ENCODE measurements around the gene GPAM.
"Not testable (repeated sequence)": the region's sequence is repeated elsewhere in the genome, so short reads cannot be mapped to it uniquely, and the experiment has no call there.

Gene GPAM

GRCh38 chr10:112216151-112216550, 32.6 kb upstream of the GPAM start:
- DNase-seq (ENCODE audit: low spot score), result no peak

DNA sequence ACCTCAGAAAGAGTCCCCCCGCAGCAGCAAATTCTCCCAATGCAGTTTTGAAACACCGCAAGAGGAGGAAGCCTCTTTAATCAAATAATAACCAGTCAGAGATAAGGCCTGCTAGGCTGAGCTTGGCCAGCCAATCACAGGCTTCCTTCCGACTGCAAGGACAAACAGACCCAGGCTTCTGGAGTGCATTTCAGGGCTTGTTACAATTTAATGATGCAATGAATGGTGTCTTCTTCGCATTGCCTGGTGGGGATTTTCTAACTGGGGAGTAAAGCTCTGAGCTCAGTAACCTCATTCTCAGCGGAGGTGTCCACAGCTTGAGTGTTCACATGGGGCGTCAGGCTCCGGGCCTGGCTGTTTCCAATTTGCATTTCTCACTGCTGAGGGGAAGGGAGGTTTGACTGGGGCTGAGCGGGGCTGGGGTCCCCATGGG, 31.8 kb upstream of the GPAM start:
- no peak for DNase-seq (ENCODE audit: low spot score)

DNA sequence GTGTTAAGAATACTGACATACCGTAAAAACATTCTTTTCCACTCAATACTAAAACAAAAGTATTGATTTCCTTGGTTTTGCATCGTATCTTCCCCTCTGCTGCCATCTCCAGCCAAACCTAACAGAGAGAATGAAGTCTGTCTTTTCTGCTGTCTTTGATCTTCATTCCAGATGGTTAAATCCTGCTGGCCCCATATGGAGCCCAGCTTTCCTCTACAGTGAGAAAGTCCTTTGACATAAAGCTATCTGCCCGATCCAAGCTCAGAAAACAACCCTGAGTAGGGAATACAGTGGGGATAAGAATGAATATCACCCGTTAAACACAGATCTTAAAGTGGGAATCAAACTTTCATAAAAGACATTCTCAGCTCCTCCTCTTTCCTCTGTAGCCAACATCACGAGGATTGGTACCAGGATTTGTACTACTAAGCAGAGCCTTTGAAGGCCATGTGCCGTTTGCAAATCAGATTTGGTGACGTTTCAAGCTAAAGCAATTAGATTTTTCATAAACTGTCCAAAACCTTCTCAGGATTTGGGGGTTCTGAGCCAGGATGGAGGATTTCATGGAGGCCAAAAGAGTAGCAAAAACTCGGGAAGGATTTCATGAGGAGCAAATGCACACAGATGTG, 30.8 kb upstream of the GPAM start:
- no peak for DNase-seq (ENCODE audit: low spot score)

DNA sequence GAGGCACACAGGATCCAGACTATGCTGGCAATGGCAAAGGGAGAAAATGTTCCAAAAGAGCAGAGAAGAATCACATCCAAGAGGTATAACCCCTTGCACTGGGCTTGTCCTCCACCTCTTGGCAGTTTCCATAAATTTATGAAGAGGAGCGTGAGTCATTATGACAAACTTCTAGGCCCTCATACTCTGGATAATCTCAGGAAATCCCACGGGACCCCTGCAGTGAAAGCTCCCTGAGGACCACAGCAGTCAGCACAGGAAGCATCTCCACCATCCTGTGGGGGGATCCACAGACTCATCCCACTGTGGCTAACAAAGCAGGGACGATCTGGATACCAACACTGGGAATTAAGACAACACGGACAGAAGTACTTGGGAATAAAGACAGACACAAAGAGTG, 30.3 kb upstream of the GPAM start:
- no peak for DNase-seq (ENCODE audit: low spot score)

GRCh38 chr10:112213098-112213823, 29.7 kb upstream of the GPAM start:
- no peak for DNase-seq (ENCODE audit: low spot score)

GRCh38 chr10:112210666-112211065, 27.1 kb upstream of the GPAM start:
- DNase-seq (ENCODE audit: low spot score), result no peak

- DNase-seq (ENCODE audit: low spot score), result no peak
Observed at GRCh38 chr10:112209684-112210131, 26.1 kb upstream of the GPAM start.

DNA sequence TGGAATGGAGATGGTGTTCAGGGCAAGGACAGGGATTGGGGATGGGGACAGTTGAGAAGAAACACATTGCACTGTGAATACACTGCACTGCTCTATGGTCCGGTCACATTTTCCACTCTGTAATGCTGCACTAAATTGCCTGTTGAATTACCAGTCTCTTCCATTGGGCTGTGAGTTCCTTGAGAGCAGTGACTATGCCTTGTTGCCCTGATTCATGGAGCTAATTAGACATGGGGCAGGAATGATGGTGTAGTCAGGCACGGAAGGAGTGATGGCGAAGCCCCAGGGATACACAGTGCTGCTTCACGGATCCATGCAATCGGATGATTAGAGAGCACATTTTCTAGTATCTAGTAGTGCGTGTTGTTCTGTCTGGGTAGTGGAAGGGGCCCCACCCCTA, 25.4 kb upstream of the GPAM start:
- no peak for DNase-seq (ENCODE audit: low spot score)

GRCh38 chr10:112208292-112208691, 24.7 kb upstream of the GPAM start:
- DNase-seq (ENCODE audit: low spot score), result no peak

DNA sequence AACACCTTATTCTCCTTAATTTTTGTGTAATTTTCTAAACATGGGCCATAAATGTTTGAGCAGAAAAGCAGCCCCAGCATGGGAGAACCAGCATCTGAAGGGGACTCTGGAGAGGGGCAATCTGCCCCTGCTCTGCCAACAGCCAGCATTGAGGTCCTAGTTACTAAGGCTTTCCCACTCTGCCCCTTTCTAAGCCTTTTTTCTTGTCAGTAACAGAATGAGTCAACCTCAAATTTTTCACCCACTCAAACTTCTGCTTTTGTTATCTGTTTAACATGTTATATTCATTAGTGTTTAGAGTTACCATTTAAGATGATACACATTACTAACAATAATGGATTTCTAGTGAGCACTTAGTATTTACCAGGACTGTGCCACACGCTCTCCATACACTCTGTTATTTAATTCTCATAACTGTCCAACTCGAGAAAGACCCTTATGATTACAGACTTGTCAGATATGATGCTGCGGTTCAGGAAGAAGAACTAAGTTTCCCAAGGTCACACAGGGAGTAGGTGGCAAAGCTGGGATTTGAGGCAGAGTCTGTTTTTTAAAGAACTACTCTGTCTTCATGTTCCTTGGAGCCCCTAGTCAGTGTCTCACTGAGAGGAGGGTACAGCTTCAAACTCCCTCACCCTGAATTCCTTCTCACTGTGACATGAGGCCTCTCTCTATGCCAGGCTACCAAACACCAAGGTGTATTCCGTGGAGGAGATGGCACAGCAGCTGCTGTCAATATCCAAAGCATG, 19.9 kb upstream of the GPAM start:
- DNase-seq (ENCODE audit: low spot score), result no peak

- no peak for DNase-seq (ENCODE audit: low spot score)
Observed at GRCh38 chr10:112202561-112203241, 19.1 kb upstream of the GPAM start.

DNA sequence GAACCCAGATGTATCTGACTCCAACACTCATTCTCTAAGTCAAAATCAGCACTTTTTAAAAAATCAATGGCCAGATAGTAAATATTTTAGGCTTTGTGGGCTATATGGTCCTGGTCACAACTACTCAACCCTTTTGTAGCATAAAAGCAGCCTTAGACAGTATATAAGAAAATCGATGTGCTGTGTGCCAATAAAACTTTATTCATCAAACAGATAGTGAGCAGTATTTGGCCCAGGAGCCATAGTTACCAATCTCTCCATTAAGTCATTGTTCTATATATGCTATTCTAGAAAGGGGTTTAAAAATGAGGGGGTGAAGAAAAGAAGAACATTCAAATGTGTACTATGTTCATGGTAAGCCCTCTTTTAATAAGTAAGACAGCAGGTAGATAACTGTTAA, 18.5 kb upstream of the GPAM start:
- DNase-seq (ENCODE audit: low spot score), result no peak

DNA sequence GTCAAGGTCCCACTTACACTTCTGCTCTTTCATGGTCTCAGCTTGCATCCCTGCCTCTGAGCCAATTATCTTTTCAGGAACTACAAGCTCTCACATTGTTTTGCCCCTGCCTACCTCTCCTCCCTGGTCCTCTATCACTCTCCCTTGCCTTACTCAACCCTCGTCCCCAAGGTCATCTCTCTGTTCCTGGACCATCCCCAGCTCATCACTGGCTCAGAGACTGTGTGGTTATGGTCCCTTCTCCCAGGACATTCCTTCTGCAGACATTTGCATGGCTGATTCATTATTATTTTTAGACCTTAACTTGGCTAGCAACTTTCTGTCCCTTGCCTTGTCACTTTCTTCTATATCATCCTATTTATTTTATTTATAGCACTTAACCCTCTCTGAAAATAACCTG, 17.8 kb upstream of the GPAM start:
- DNase-seq (ENCODE audit: low spot score), result no peak

DNA sequence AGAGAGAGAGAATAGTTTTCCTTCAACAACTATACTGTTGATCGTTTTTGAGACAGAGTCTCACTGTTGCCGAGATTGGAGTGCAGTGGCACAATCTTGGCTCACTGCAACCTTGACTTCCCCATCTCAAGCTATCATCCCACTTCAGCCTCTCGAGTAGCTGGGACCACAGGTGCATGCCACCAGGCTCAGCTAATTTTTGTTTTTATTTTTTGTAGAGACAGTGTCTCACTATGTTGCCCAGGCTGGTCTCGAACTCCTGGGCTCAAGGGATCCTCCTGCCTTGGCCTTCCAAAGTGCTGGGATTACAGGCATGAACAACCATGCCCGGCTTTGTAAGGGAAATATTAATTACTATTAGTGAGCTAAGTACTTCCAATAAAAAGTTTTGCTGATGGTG, 16.7 kb upstream of the GPAM start:
- DNase-seq (ENCODE audit: low spot score), result not testable (repeated sequence)

DNA sequence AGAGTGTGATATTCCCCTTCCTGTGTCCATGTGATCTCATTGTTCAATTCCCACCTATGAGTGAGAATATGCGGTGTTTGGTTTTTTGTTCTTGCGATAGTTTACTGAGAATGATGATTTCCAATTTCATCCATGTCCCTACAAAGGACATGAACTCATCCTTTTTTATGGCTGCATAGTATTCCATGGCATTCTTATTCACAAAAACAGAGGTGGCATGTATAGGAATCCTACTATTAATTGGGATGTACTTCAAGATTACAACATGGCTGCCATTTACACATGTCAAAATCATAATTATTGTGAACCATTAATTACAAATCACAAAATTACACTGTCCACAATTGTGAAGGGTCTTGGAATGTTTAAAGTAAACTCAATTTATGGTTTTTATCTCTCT, 14.1 kb upstream of the GPAM start:
- DNase-seq (ENCODE audit: low spot score), result not testable (repeated sequence)

- no peak for DNase-seq (ENCODE audit: low spot score)
Observed at GRCh38 chr10:112195224-112195623, 11.7 kb upstream of the GPAM start.

- no peak for DNase-seq (ENCODE audit: low spot score)
Observed at GRCh38 chr10:112191791-112192190, 8.2 kb upstream of the GPAM start.

GRCh38 chr10:112191041-112191590, 7.6 kb upstream of the GPAM start:
- no peak for DNase-seq (ENCODE audit: low spot score)

DNA sequence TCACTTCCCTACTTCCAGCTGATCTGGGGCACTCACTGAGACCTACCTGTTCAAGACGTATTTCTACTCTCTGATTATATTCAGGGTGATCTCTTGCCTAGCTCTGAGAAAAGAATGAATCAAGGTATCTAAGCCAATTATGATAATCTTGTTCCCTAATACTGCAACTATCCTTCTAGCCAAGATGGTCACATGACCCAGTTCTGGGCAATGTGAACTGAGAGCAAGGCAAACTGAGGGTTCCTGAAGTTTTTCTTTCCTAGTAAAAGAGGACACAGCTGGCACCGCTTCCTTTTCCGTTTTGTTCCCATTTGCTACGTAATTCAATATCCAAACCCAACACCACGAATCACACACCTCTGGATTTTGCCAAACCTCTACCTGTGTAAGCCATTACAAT, 5.9 kb upstream of the GPAM start:
- DNase-seq (ENCODE audit: low spot score), result no peak

DNA sequence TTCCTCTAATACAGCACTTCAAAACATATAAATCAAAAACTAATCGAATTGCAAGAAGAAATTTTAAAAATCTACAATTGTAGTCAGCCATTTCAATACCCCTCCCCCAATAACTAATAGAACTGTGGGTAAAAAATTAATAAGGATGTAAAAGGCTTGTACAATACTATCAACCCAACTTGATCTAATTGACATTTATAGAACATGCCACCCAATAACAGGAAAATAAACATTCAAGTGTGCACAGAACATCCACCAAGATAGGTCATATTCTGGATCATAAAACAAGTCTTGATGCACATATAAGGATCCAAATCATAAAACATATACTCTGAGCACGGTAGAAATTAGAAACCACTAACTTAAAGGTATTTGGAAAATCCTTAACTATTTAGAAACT, 4.0 kb upstream of the GPAM start:
- no peak for DNase-seq (ENCODE audit: low spot score)

- no peak for DNase-seq (ENCODE audit: low spot score)
Observed at GRCh38 chr10:112185959-112186358, 2.4 kb upstream of the GPAM start.

- DNase-seq (ENCODE audit: low spot score), result peak; percentile 4
Observed at GRCh38 chr10:112184379-112184778, 814 bp upstream of the GPAM start.

Data from NAMALWA (cell line).